ENCODE data around the gene ZFP91.

The ZFP91 gene

GRCh38 chr11:58578136-58578634 is 678 bp upstream of the ZFP91 start:
- peak; percentile 79 for DNase-seq (ENCODE audit: extremely low spot score)
- no peak for TF ChIP-seq PKNOX1 (IDR thresholded peaks at IDR 0.05)
- TF ChIP-seq ARNT (IDR thresholded peaks at IDR 0.05) = no peak
- TF ChIP-seq LEF1 (IDR thresholded peaks at IDR 0.05; ENCODE audit: borderline replicate concordance) = no peak
- TF ChIP-seq NFRKB (IDR thresholded peaks at IDR 0.05) = peak; percentile 77
- no peak for TF ChIP-seq BHLHE40 (IDR thresholded peaks at IDR 0.05; ENCODE audit: borderline replicate concordance)
- no peak for TF ChIP-seq SP1 (IDR thresholded peaks at IDR 0.05)
- TF ChIP-seq SUZ12 (IDR thresholded peaks at IDR 0.05) = no peak
- peak; percentile 71 for TF ChIP-seq ELF4 (IDR thresholded peaks at IDR 0.05)
- TF ChIP-seq ZNF384 (IDR thresholded peaks at IDR 0.05) = peak; percentile 81
- POLR2A ChIA-PET = interaction anchor here (0.7 to 1.9 kb wide), 9 partner anchors 10 to 898 kb away, joined by 3 to 17 read pairs (median 3); partner anchors contain the start of gene FAM111A
- CTCF ChIA-PET = interaction anchor here (1.1 kb wide), 1 partner anchor 778 kb away, joined by 3 read pairs; no protein-coding TSS in a partner anchor

- CTCF ChIA-PET = interaction anchor here (1.1 kb wide), 1 partner anchor 779 kb away, joined by 3 read pairs; no protein-coding TSS in a partner anchor
- DNase-seq (ENCODE audit: extremely low spot score) = peak; percentile 70
- POLR2A ChIA-PET = no interaction called here
- TF ChIP-seq SP1 (IDR thresholded peaks at IDR 0.05) (no peak), CTBP1 (IDR thresholded peaks at IDR 0.05; ENCODE audit: borderline replicate concordance) (peak; percentile 35; the same call in 1 of the 2 replicates), FOXM1 (IDR thresholded peaks at IDR 0.05; ENCODE audit: borderline replicate concordance) (no peak), ZNF384 (IDR thresholded peaks at IDR 0.05) (peak; percentile 51), ARNT (IDR thresholded peaks at IDR 0.05) (no peak), L3MBTL2 (conservative IDR thresholded peaks at IDR 0.05) (peak; percentile 94)
These were observed 598 bp downstream of the ZFP91 start for GRCh38 chr11:58579192-58580129.

- TF ChIP-seq NFRKB (IDR thresholded peaks at IDR 0.05) (no peak), PKNOX1 (IDR thresholded peaks at IDR 0.05) (no peak), TARDBP (IDR thresholded peaks at IDR 0.05) (no peak), FOXM1 (IDR thresholded peaks at IDR 0.05; ENCODE audit: borderline replicate concordance) (no peak), FOXA1 (IDR thresholded peaks at IDR 0.05) (no peak), L3MBTL2 (conservative IDR thresholded peaks at IDR 0.05) (no peak), HDGF (IDR thresholded peaks at IDR 0.05; ENCODE audit: borderline replicate concordance) (no peak), ELF4 (IDR thresholded peaks at IDR 0.05) (no peak), LEF1 (IDR thresholded peaks at IDR 0.05; ENCODE audit: borderline replicate concordance) (no peak), BHLHE40 (IDR thresholded peaks at IDR 0.05; ENCODE audit: borderline replicate concordance) (no peak), CTBP1 (IDR thresholded peaks at IDR 0.05; ENCODE audit: borderline replicate concordance) (no peak), SUZ12 (IDR thresholded peaks at IDR 0.05) (no peak), SP1 (IDR thresholded peaks at IDR 0.05) (no peak), FOXK2 (IDR thresholded peaks at IDR 0.05) (no peak), ZNF384 (IDR thresholded peaks at IDR 0.05) (no peak), ARNT (IDR thresholded peaks at IDR 0.05) (no peak)
- no peak for DNase-seq (ENCODE audit: extremely low spot score)
- ChIA-PET POLR2A (no interaction called here), CTCF (no interaction called here)
These were observed 1.4 kb downstream of the ZFP91 start for GRCh38 chr11:58580311-58580710.

GRCh38 chr11:58582437-58582836 is 3.6 kb downstream of the ZFP91 start:
- DNase-seq (ENCODE audit: extremely low spot score) = no peak
- POLR2A ChIA-PET = no interaction called here
- TF ChIP-seq SP1 (IDR thresholded peaks at IDR 0.05) (no peak), HDGF (IDR thresholded peaks at IDR 0.05; ENCODE audit: borderline replicate concordance) (no peak), FOXK2 (IDR thresholded peaks at IDR 0.05) (no peak), BHLHE40 (IDR thresholded peaks at IDR 0.05; ENCODE audit: borderline replicate concordance) (no peak), FOXM1 (IDR thresholded peaks at IDR 0.05; ENCODE audit: borderline replicate concordance) (no peak), SUZ12 (IDR thresholded peaks at IDR 0.05) (no peak)
- CTCF ChIA-PET = no interaction called here

- DNase-seq (ENCODE audit: extremely low spot score) = no peak
- POLR2A ChIA-PET = no interaction called here
- CTCF ChIA-PET = no interaction called here
- TF ChIP-seq ZNF384 (IDR thresholded peaks at IDR 0.05) (no peak), HDGF (IDR thresholded peaks at IDR 0.05; ENCODE audit: borderline replicate concordance) (no peak), LEF1 (IDR thresholded peaks at IDR 0.05; ENCODE audit: borderline replicate concordance) (no peak), ELF4 (IDR thresholded peaks at IDR 0.05) (no peak), FOXM1 (IDR thresholded peaks at IDR 0.05; ENCODE audit: borderline replicate concordance) (no peak), ARNT (IDR thresholded peaks at IDR 0.05) (no peak), SP1 (IDR thresholded peaks at IDR 0.05) (no peak), FOXK2 (IDR thresholded peaks at IDR 0.05) (no peak), L3MBTL2 (conservative IDR thresholded peaks at IDR 0.05) (no peak), SUZ12 (IDR thresholded peaks at IDR 0.05) (no peak), FOXA1 (IDR thresholded peaks at IDR 0.05) (no peak), CTBP1 (IDR thresholded peaks at IDR 0.05; ENCODE audit: borderline replicate concordance) (no peak), NFRKB (IDR thresholded peaks at IDR 0.05) (no peak), PKNOX1 (IDR thresholded peaks at IDR 0.05) (no peak), BHLHE40 (IDR thresholded peaks at IDR 0.05; ENCODE audit: borderline replicate concordance) (no peak), TARDBP (IDR thresholded peaks at IDR 0.05) (no peak)
These were observed 8.1 kb downstream of the ZFP91 start for GRCh38 chr11:58586998-58587397.

- DNase-seq (ENCODE audit: extremely low spot score) = no peak
- ChIA-PET CTCF (no interaction called here), POLR2A (no interaction called here)
- TF ChIP-seq SP1 (IDR thresholded peaks at IDR 0.05) (no peak), CTBP1 (IDR thresholded peaks at IDR 0.05; ENCODE audit: borderline replicate concordance) (no peak), PKNOX1 (IDR thresholded peaks at IDR 0.05) (no peak)
These were observed 12.8 kb downstream of the ZFP91 start for GRCh38 chr11:58591659-58592058.
